Gastrocnemius medialis (tissue), 4 donors: ENCODE data around the gene CLNK. TPM values are rescaled to one million over a fixed set of nuclear protein-coding genes. Genes with fewer than 3 reads are reported as not detected.

Experiments
- ATAC-seq, 2 donors: fragments of 150-250 bp; one replicate each; pipeline ENCODE4 v1.9.1; 2016
- DNase-seq, 2 donors: peaks; one replicate each; pipeline ENCODE4 v3.0.0-alpha.2; 2019
- H3K27ac ChIP-seq, 4 donors: fragments of 200-600 bp; sonication (generic); 1 replicate in 1 of 4; 2 replicates in 3 of 4; pipeline ENCODE4 v1.5.1; 2016 to 2018; ENCODE audit warnings: mild to moderate bottlenecking in 2 of 4, moderate library complexity in 1 of 4
- H3K27me3 ChIP-seq, 3 donors: fragments of 200-600 bp; sonication (generic) in 2 of 3; 1 replicate in 1 of 3; 2 replicates in 2 of 3; pipeline versions ENCODE4 v1.5.1 to v1.6.0; 2016 to 2019; ENCODE audit warnings: mild to moderate bottlenecking in 1 of 3, moderate library complexity in 1 of 3
- H3K36me3 ChIP-seq, 2 donors: fragments of 200-600 bp; sonication (generic) in 1 of 2; one replicate each; pipeline ENCODE4 v1.5.1; 2017 to 2018
- H3K4me1 ChIP-seq, 2 donors: fragments of 200-600 bp; sonication (generic) in 1 of 2; one replicate each; pipeline ENCODE4 v1.5.1; 2016 to 2017; ENCODE audit warnings: mild to moderate bottlenecking in 2 of 2
- H3K4me3 ChIP-seq, 4 donors: fragments of 200-600 bp; sonication (generic) in 3 of 4; 1 replicate in 1 of 4; 2 replicates in 3 of 4; pipeline ENCODE4 v1.5.1; 2016 to 2019; ENCODE audit warnings: mild to moderate bottlenecking in 2 of 4
- H3K9me3 ChIP-seq, 3 donors: fragments of 200-600 bp; sonication (generic) in 2 of 3; 1 replicate in 1 of 3; 2 replicates in 2 of 3; pipeline ENCODE4 v1.5.1; 2016 to 2019
- POLR2A ChIP-seq, 2 donors: fragments of 450-650 bp; IDR thresholded peaks; one replicate each; pipeline ENCODE4 v1.6.1; 2017; ENCODE audit warnings: antibody characterized with exemption in 2 of 2, mild to moderate bottlenecking in 2 of 2, moderate library complexity in 2 of 2
- in situ Hi-C, 4 donors: fragments of 200-750 bp; cut with MboI; loops; one replicate each; pipeline versions ENCODE4 v1.15.0 to v1.8.0; 2017; ENCODE audit warnings: low sequenced_read_pairs in 4 of 4
- intact Hi-C: fragments of 100-400 bp; cut with DNase I; formaldehyde crosslinking; loops from one replicate; pipeline ENCODE4 v1.15.1; 2023; ENCODE audit warnings: low total_unique reads
- total RNA-seq, 4 donors: library from RNA; depleted of rRNA; stranded (reverse); fragments of >200 nt; gene quantifications; one replicate each; pipeline versions ENCODE4 v1.1.0 to v1.2.3, GENCODE V29; 2016
- TF ChIP-seq, protein P1 (sequence below), 5 experiments: fragments of 450-650 bp in 3 of 5; fragments of 200-600 bp in 2 of 5; sonication (generic) in 2 of 5; IDR thresholded peaks in 4 of 5; conservative IDR thresholded peaks in 1 of 5; 1 replicate in 4 of 5; 2 replicates in 1 of 5; pipeline ENCODE4 v1.5.1; 2016 to 2019; ENCODE audit warnings: antibody characterized with exemption in 5 of 5, mild to moderate bottlenecking in 3 of 5, moderate library complexity in 3 of 5

CLNK gene
- total RNA-seq, 4 donors from 2014 or later = not detected

DNA sequence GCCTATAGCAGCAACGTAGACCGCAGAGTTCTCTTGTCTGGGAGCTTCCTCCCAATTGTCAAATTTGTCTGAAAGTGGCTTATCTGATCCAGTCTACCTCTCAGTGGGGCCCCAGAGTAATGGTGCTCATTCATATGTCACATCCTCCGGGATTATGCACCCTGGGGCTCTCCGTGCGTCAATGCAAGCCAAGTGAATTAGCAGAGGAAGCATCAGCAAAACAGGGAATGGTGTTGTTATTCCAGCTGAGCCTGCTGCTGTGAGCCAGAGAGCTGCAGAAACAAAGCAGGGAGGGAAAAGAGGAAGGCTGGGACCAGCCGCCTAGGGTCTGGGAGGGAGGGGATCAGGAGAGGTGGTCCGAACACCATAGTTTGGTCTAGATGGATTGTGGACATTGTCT is 95.2 kb downstream of the CLNK start:
- intact Hi-C loops = no loop called here
- Histone ChIP-seq H3K36me3 (no peaks in the 10 kb centered on the region), H3K27me3 (no peaks in the 10 kb centered on the region), H3K4me3 (no peak overlapping the region), H3K4me1 (no peaks in the 10 kb centered on the region), H3K27ac (no peak overlapping the region), H3K9me3 (no peaks in the 10 kb centered on the region)
- in situ Hi-C loops = loop anchor here in 2 of 4 donors (25.0 kb wide), 2 partner anchors 848 to 1123 kb away; partner anchors contain the start of gene HS3ST1 (in 2 of the 2)
- TF ChIP-seq, protein P1, sequence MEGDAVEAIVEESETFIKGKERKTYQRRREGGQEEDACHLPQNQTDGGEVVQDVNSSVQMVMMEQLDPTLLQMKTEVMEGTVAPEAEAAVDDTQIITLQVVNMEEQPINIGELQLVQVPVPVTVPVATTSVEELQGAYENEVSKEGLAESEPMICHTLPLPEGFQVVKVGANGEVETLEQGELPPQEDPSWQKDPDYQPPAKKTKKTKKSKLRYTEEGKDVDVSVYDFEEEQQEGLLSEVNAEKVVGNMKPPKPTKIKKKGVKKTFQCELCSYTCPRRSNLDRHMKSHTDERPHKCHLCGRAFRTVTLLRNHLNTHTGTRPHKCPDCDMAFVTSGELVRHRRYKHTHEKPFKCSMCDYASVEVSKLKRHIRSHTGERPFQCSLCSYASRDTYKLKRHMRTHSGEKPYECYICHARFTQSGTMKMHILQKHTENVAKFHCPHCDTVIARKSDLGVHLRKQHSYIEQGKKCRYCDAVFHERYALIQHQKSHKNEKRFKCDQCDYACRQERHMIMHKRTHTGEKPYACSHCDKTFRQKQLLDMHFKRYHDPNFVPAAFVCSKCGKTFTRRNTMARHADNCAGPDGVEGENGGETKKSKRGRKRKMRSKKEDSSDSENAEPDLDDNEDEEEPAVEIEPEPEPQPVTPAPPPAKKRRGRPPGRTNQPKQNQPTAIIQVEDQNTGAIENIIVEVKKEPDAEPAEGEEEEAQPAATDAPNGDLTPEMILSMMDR (IDR thresholded peaks at IDR 0.05 in 4 of 5, conservative IDR thresholded peaks at IDR 0.05 in 1 of 5) = no peak
- no peak for TF ChIP-seq POLR2A (IDR thresholded peaks at IDR 0.05)
- DNase-seq = no peak
- no peak for ATAC-seq

DNA sequence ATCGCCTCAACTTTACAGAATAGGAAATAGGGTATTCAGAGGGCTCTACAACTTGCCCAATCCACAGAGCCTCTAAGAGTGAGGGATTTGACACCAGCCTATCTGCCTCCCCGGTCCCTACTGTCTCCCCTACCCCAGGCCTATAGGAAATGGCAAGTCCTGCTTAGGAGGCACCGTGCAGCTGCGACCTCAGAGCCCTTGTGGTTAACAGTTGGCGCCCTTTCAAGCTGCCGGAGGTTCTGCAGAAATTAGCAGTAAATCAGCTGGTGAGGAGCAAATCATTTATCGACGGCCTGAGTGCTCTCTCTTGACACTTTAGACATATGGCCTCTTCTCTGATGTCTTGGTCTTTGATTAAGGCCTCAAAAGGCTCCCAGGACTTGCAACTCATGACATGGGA is 96.9 kb downstream of the CLNK start:
- Histone ChIP-seq H3K27ac (no peak overlapping the region), H3K36me3 (no peaks in the 10 kb centered on the region), H3K27me3 (no peaks in the 10 kb centered on the region), H3K4me3 (no peak overlapping the region), H3K9me3 (no peaks in the 10 kb centered on the region), H3K4me1 (no peaks in the 10 kb centered on the region)
- no peak for ATAC-seq
- intact Hi-C loops = no loop called here
- in situ Hi-C loops = loop anchor here in 2 of 4 donors (25.0 kb wide), 2 partner anchors 850 to 1125 kb away; partner anchors contain the start of gene HS3ST1 (in 2 of the 2)
- no peak for DNase-seq
- no peak for TF ChIP-seq POLR2A (IDR thresholded peaks at IDR 0.05)
- TF ChIP-seq, protein P1 (IDR thresholded peaks at IDR 0.05 in 4 of 5, conservative IDR thresholded peaks at IDR 0.05 in 1 of 5) = no peak

DNA sequence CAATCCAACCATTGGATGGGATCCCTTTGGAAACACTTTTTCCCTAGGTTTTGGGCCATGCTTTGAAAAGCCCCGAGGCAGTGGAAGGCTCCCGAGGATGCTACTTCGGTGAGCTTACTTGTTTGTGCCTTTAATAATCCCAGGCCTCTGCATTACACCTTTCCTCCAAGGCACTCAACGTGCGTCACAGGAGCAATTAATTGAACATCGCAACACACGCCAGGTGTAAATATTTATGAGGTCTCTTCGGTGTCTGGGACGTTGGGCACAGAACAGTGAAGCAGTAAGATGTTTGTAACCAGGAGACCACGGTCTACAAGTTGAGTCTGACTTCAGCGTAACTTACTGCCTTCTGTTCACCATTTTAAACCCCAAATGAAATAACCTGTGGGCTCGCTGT is 97.3 kb downstream of the CLNK start:
- no peak for ATAC-seq
- intact Hi-C loops = no loop called here

DNA sequence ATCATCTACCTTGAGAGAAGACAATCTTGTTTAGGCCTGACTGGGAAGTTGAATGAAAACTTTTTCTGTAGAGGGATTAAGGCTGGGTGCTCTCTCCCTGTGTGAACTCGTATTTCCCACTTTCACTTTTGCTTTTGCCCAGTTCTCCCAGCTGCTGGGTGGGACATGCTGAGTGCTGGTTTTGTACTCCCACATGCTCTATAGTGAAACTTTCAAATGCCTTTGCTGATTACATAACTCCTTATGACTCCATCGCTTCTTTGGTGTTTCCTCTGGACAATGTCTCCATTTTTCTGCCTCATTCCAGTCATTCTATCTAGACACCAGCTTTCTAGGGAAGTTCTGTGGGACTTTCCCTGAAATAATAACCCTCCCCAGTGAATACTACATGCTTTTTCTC is 100.5 kb downstream of the CLNK start:
- Histone ChIP-seq H3K36me3 (no peaks in the 10 kb centered on the region), H3K4me1 (no peaks in the 10 kb centered on the region), H3K27me3 (no peaks in the 10 kb centered on the region), H3K27ac (no peak overlapping the region), H3K4me3 (no peak overlapping the region), H3K9me3 (no peaks in the 10 kb centered on the region)
- ATAC-seq = no peak
- intact Hi-C loops (no loop called here), in situ Hi-C loops (loop anchor here in 2 of 4 donors (25.0 kb wide), 2 partner anchors 853 to 1128 kb away; partner anchors contain the start of gene HS3ST1 (in 2 of the 2))
- DNase-seq = no peak
- TF ChIP-seq, protein P1 (IDR thresholded peaks at IDR 0.05 in 4 of 5, conservative IDR thresholded peaks at IDR 0.05 in 1 of 5) = no peak
- TF ChIP-seq POLR2A (IDR thresholded peaks at IDR 0.05) = no peak

More for the DNA sequence above, 97.3 kb downstream of the CLNK start:
- Histone ChIP-seq H3K4me3 (no peak overlapping the region), H3K27ac (no peak overlapping the region), H3K36me3 (no peaks in the 10 kb centered on the region), H3K9me3 (no peaks in the 10 kb centered on the region), H3K27me3 (no peaks in the 10 kb centered on the region), H3K4me1 (no peaks in the 10 kb centered on the region)
- in situ Hi-C loops = loop anchor here in 2 of 4 donors (25.0 kb wide), 2 partner anchors 850 to 1125 kb away; partner anchors contain the start of gene HS3ST1 (in 2 of the 2)
- TF ChIP-seq, protein P1 (IDR thresholded peaks at IDR 0.05 in 4 of 5, conservative IDR thresholded peaks at IDR 0.05 in 1 of 5) = no peak
- no peak for TF ChIP-seq POLR2A (IDR thresholded peaks at IDR 0.05)
- no peak for DNase-seq

DNA sequence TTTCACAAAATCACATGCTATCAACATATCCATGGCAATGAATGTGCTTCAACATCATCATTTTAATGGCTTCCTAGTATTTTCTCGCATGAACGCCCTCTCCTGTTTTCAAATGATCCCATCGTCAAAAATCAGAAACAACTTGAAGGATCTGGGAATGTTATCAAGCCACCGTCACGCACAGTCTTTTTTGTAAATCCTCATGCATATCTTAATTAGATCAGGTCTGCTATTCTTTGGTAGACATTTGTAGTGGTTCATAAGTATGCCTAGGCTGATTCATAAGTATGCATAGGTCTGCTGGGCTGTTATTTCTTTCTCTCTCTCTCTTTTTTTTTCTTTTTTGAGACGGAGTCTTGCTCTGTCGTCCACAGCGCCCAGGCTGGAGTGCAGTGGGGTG is 101.6 kb downstream of the CLNK start:
- intact Hi-C loops (no loop called here), in situ Hi-C loops (loop anchor here in 2 of 4 donors (25.0 kb wide), 2 partner anchors 854 to 1129 kb away; partner anchors contain the start of gene HS3ST1 (in 2 of the 2))
- Histone ChIP-seq H3K27ac (no peak overlapping the region), H3K4me1 (no peaks in the 10 kb centered on the region), H3K4me3 (no peak overlapping the region), H3K27me3 (no peaks in the 10 kb centered on the region), H3K9me3 (no peaks in the 10 kb centered on the region), H3K36me3 (no peaks in the 10 kb centered on the region)
- no peak for ATAC-seq
- TF ChIP-seq POLR2A (IDR thresholded peaks at IDR 0.05) = no peak
- TF ChIP-seq, protein P1 (IDR thresholded peaks at IDR 0.05 in 4 of 5, conservative IDR thresholded peaks at IDR 0.05 in 1 of 5) = no peak
- DNase-seq = no peak
